Naive thymus-derived CD4-positive, alpha-beta T cell (primary cell): ENCODE data around the gene PTPRQ. TPM values are rescaled to one million over a fixed set of nuclear protein-coding genes. Genes with fewer than 3 reads are reported as not detected.

Source experiments
- ATAC-seq: fragments of 150-1000 bp; cut with Tn5 transposase; 2 replicates; pipeline ENCODE4 v1.10.0; 2021; ENCODE audit warnings: mild to moderate bottlenecking, moderate library complexity
- CTCF ChIA-PET: fragments of 350-600 bp; sonication (Branson Sonifier 250); formaldehyde crosslinking; loops from one replicate; lab custom pipeline; 2021; ENCODE audit warnings: antibody characterized with exemption; lab: Charles Lee
- POLR2A ChIA-PET: fragments of 350-600 bp; sonication (Branson Sonifier 250); formaldehyde crosslinking; loops from one replicate; lab custom pipeline; 2021; ENCODE audit warnings: antibody characterized with exemption, inconsistent platforms; lab: Charles Lee
- DNase-seq, 9 donors: peaks; one replicate each; pipeline versions ENCODE4 v3.0.0 to v3.0.0-alpha.2; 2020 to 2022; ENCODE audit warnings: mixed read lengths in 1 of 9
- H3K27ac ChIP-seq: one replicate; pipeline ENCODE4 v1.7.0; 2013; ENCODE audit warnings: mild to moderate bottlenecking, low read depth, low read length, moderate library complexity
- H3K27me3 ChIP-seq, 2 donors: one replicate each; pipeline ENCODE4 v1.7.0; 2013; ENCODE audit warnings: low read length in 2 of 2, mild to moderate bottlenecking in 2 of 2, moderate library complexity in 2 of 2; ENCODE audit not compliant: control insufficient read depth in 2 of 2, insufficient read depth in 2 of 2
- H3K36me3 ChIP-seq, 3 experiments: 1 replicate in 2 of 3; 2 replicates in 1 of 3; pipeline ENCODE4 v1.7.0; 2013; ENCODE audit warnings: low read length in 3 of 3, mild to moderate bottlenecking in 3 of 3, moderate library complexity in 1 of 3; ENCODE audit not compliant: insufficient read depth in 3 of 3, control insufficient read depth in 2 of 3
- H3K4me1 ChIP-seq, 2 donors: one replicate each; pipeline ENCODE4 v1.7.0; 2013; ENCODE audit warnings: low read length in 2 of 2, mild to moderate bottlenecking in 2 of 2, moderate library complexity in 1 of 2; ENCODE audit not compliant: control insufficient read depth in 2 of 2, insufficient read depth in 2 of 2
- H3K4me3 ChIP-seq: 2 replicates; pipeline ENCODE4 v1.7.0; 2013; ENCODE audit warnings: mild to moderate bottlenecking, low read length
- H3K9me3 ChIP-seq, 3 experiments: 1 replicate in 2 of 3; 2 replicates in 1 of 3; pipeline ENCODE4 v1.7.0; 2013; ENCODE audit warnings: low read length in 3 of 3; ENCODE audit not compliant: control insufficient read depth in 2 of 3
- H3K27ac Mint-ChIP-seq, 9 donors: one replicate each; pipeline ENCODE4 v1.8.0; 2020 to 2022; ENCODE audit warnings: mixed read lengths in 9 of 9, mild to moderate bottlenecking in 8 of 9, moderate library complexity in 5 of 9, inconsistent platforms in 2 of 9
- H3K27me3 Mint-ChIP-seq, 5 donors: one replicate each; pipeline ENCODE4 v1.8.0; 2021 to 2022; ENCODE audit warnings: mixed read lengths in 5 of 5, mild to moderate bottlenecking in 1 of 5
- H3K36me3 Mint-ChIP-seq, 5 donors: one replicate each; pipeline ENCODE4 v1.8.0; 2020 to 2022; ENCODE audit warnings: mixed read lengths in 5 of 5, mild to moderate bottlenecking in 3 of 5, inconsistent platforms in 1 of 5
- H3K4me1 Mint-ChIP-seq, 7 donors: one replicate each; pipeline ENCODE4 v1.8.0; 2020 to 2022; ENCODE audit warnings: mixed read lengths in 7 of 7, mild to moderate bottlenecking in 3 of 7, inconsistent platforms in 1 of 7
- H3K4me3 Mint-ChIP-seq, 10 donors: one replicate each; pipeline ENCODE4 v1.8.0; 2020 to 2022; ENCODE audit warnings: mild to moderate bottlenecking in 10 of 10, mixed read lengths in 10 of 10, moderate library complexity in 6 of 10, inconsistent platforms in 2 of 10
- H3K9me3 Mint-ChIP-seq, 11 donors: one replicate each; pipeline ENCODE4 v1.8.0; 2020 to 2022; ENCODE audit warnings: mixed read lengths in 11 of 11, mild to moderate bottlenecking in 4 of 11, inconsistent platforms in 1 of 11, moderate library complexity in 1 of 11
- intact Hi-C, 2 donors: fragments of 100-400 bp; cut with micrococcal nuclease; formaldehyde crosslinking; loops; one replicate each; pipeline ENCODE4 v1.15.1; 2023
- polyA plus RNA-seq, 2 donors: library from polyadenylated mRNA; unstranded; fragments of 300-500 nt; fragmentation: Illumina TruSeq; gene quantifications; one replicate each; pipeline ENCODE4 v1.2.3, GENCODE V29; 2021
- total RNA-seq, 6 experiments: library from RNA in 5 of 6; stranded (reverse) in 5 of 6; gene quantifications; 1 replicate in 5 of 6; 2 replicates in 1 of 6; pipeline ENCODE4 v1.2.3 and lab custom pipeline; 2021 to 2026

PTPRQ gene
- total and polyA plus RNA-seq, 7 experiments from 2014 or later, result not detected

GRCh38 chr12:80714055-80714454 is 270.0 kb downstream of the PTPRQ start:
- no peak overlapping the region for H3K27ac ChIP-seq
- no peaks in the 10 kb centered on the region for H3K36me3 ChIP-seq
- H3K9me3 ChIP-seq, result no peaks in the 10 kb centered on the region
- ChIA-PET POLR2A (no interaction called here), CTCF (no interaction called here)
- H3K4me1 ChIP-seq, result no peaks in the 10 kb centered on the region
- peaks cover 0 to 4% (median 0%) of the 10 kb centered on the region in 5 donors for H3K36me3 Mint-ChIP-seq
- peaks cover 52 to 68% (median 59%) of the 10 kb centered on the region in 5 donors for H3K27me3 Mint-ChIP-seq
- H3K27me3 ChIP-seq, result peaks cover 0 to 3% of the 10 kb centered on the region in 2 donors
- ATAC-seq (no peak), DNase-seq (no peak)
- no peak overlapping the region for H3K4me3 Mint-ChIP-seq
- peaks cover 0 to 26% (median 9%) of the 10 kb centered on the region in 11 donors for H3K9me3 Mint-ChIP-seq
- no peak overlapping the region for H3K4me3 ChIP-seq
- H3K27ac Mint-ChIP-seq, result no peak overlapping the region
- intact Hi-C loops, result no loop called here
- no peaks in the 10 kb centered on the region for H3K4me1 Mint-ChIP-seq

- Mint-ChIP-seq H3K36me3 (peaks cover 0 to 4% (median 0%) of the 10 kb centered on the region in 5 donors), H3K4me1 (no peaks in the 10 kb centered on the region), H3K9me3 (peaks cover 0 to 26% (median 9%) of the 10 kb centered on the region in 11 donors), H3K27ac (no peak overlapping the region), H3K4me3 (no peak overlapping the region), H3K27me3 (peaks cover 44 to 61% (median 52%) of the 10 kb centered on the region in 5 donors)
- DNase-seq, result no peak
- ATAC-seq, result no peak
- H3K9me3 ChIP-seq, result no peaks in the 10 kb centered on the region
- H3K4me3 ChIP-seq, result no peak overlapping the region
- H3K36me3 ChIP-seq, result no peaks in the 10 kb centered on the region
- H3K27ac ChIP-seq, result no peak overlapping the region
- ChIA-PET POLR2A (no interaction called here), CTCF (no interaction called here)
- intact Hi-C loops, result no loop called here
- H3K4me1 ChIP-seq, result no peaks in the 10 kb centered on the region
- peaks cover 0 to 3% of the 10 kb centered on the region in 2 donors for H3K27me3 ChIP-seq
Observed at GRCh38 chr12:80714846-80715245, 270.8 kb downstream of the PTPRQ start.

- Histone ChIP-seq H3K27me3 (peaks cover 0 to 3% of the 10 kb centered on the region in 2 donors), H3K9me3 (no peaks in the 10 kb centered on the region), H3K4me1 (no peaks in the 10 kb centered on the region), H3K36me3 (no peaks in the 10 kb centered on the region), H3K27ac (no peak overlapping the region), H3K4me3 (no peak overlapping the region)
- ChIA-PET POLR2A (no interaction called here), CTCF (no interaction called here)
- Mint-ChIP-seq H3K9me3 (peaks cover 0 to 24% (median 5%) of the 10 kb centered on the region in 11 donors), H3K27me3 (peaks cover 37 to 51% (median 44%) of the 10 kb centered on the region in 5 donors), H3K27ac (no peak overlapping the region), H3K4me3 (no peak overlapping the region), H3K36me3 (peaks cover 0 to 4% (median 0%) of the 10 kb centered on the region in 5 donors), H3K4me1 (no peaks in the 10 kb centered on the region)
- ATAC-seq (no peak), DNase-seq (no peak)
- intact Hi-C loops, result no loop called here
Observed at GRCh38 chr12:80715713-80716249, 271.7 kb downstream of the PTPRQ start.

- intact Hi-C loops, result no loop called here
- H3K27me3 Mint-ChIP-seq, result peaks cover 36 to 45% (median 37%) of the 10 kb centered on the region in 5 donors
- H3K36me3 Mint-ChIP-seq, result peaks cover 0 to 4% (median 0%) of the 10 kb centered on the region in 5 donors
- no peak within 1 kb of the TSS for H3K27ac ChIP-seq
- no peaks in the 10 kb centered on the region for H3K9me3 ChIP-seq
- peaks cover 0 to 3% of the 10 kb centered on the region in 2 donors for H3K27me3 ChIP-seq
- no peak for DNase-seq
- H3K27ac Mint-ChIP-seq, result no peak within 1 kb of the TSS
- no peak within 1 kb of the TSS for H3K4me3 Mint-ChIP-seq
- peaks cover 0 to 23% (median 5%) of the 10 kb centered on the region in 11 donors for H3K9me3 Mint-ChIP-seq
- no peaks in the 10 kb centered on the region for H3K36me3 ChIP-seq
- ChIA-PET POLR2A (no interaction called here), CTCF (no interaction called here)
- H3K4me1 ChIP-seq, result no peaks in the 10 kb centered on the region
- no peak for ATAC-seq
- no peaks in the 10 kb centered on the region for H3K4me1 Mint-ChIP-seq
- no peak within 1 kb of the TSS for H3K4me3 ChIP-seq
Observed at GRCh38 chr12:80716696-80717469, 272.8 kb downstream of the PTPRQ start, which contains the start of gene MYF5. MYF5 (plus strand) TSS chr12:80716912; CDS start chr12:80717064, 152 bp downstream.

GRCh38 chr12:80717856-80718255 is 273.8 kb downstream of the PTPRQ start:
- POLR2A ChIA-PET, result no interaction called here
- H3K27me3 ChIP-seq, result peaks cover 0 to under 1% of the 10 kb centered on the region in 2 donors

GRCh38 chr12:80720516-80720915 is 276.5 kb downstream of the PTPRQ start:
- no peaks in the 10 kb centered on the region for H3K4me1 ChIP-seq
- H3K36me3 ChIP-seq, result no peaks in the 10 kb centered on the region
- H3K27ac ChIP-seq, result no peak overlapping the region
- no peak for ATAC-seq
- no peak overlapping the region for H3K4me3 Mint-ChIP-seq
- no peak overlapping the region for H3K27ac Mint-ChIP-seq
- DNase-seq, result no peak
- no peaks in the 10 kb centered on the region for H3K9me3 ChIP-seq
- no peaks in the 10 kb centered on the region for H3K36me3 Mint-ChIP-seq
- ChIA-PET CTCF (no interaction called here), POLR2A (interaction anchor here (0.7 kb wide), 1 partner anchor 393 kb away, joined by 3 read pairs; no protein-coding TSS in a partner anchor)
- no peak overlapping the region for H3K4me3 ChIP-seq
- H3K4me1 Mint-ChIP-seq, result no peaks in the 10 kb centered on the region
- intact Hi-C loops, result no loop called here
- no peaks in the 10 kb centered on the region for H3K27me3 ChIP-seq
- peaks cover 0 to 9% (median 1%) of the 10 kb centered on the region in 11 donors for H3K9me3 Mint-ChIP-seq
- peaks cover 9 to 21% (median 19%) of the 10 kb centered on the region in 5 donors for H3K27me3 Mint-ChIP-seq

More at GRCh38 chr12:80717856-80718255, 273.8 kb downstream of the PTPRQ start:
- Histone ChIP-seq H3K4me1 (no peaks in the 10 kb centered on the region), H3K36me3 (no peaks in the 10 kb centered on the region), H3K4me3 (no peak overlapping the region), H3K9me3 (no peaks in the 10 kb centered on the region), H3K27ac (no peak overlapping the region)
- DNase-seq (no peak), ATAC-seq (no peak)
- Mint-ChIP-seq H3K27me3 (peaks cover 30 to 44% (median 37%) of the 10 kb centered on the region in 5 donors), H3K27ac (no peak overlapping the region), H3K4me3 (no peak overlapping the region), H3K9me3 (peaks cover 0 to 23% (median 4%) of the 10 kb centered on the region in 11 donors), H3K4me1 (no peaks in the 10 kb centered on the region), H3K36me3 (peaks cover 0 to 4% (median 0%) of the 10 kb centered on the region in 5 donors)
- intact Hi-C loops, result no loop called here
- CTCF ChIA-PET, result no interaction called here
